22Rv1 (cell line): Measurements from ENCODE around the gene NEURL1B.

ENCODE experiments used
- CTCF ChIP-seq: fragments of 450-650 bp; IDR thresholded peaks from 2 replicates; pipeline ENCODE4 v1.5.1; 2017; ENCODE audit warnings: mild to moderate bottlenecking
- ZFX ChIP-seq: fragments of 450-650 bp; IDR thresholded peaks from 2 replicates; pipeline ENCODE4 v1.6.1; 2017; ENCODE audit warnings: antibody characterized with exemption, borderline replicate concordance

GRCh38 chr5:172739375-172739774 lies 98.3 kb downstream of the NEURL1B start:
- no peak for TF ChIP-seq ZFX
- no peak for TF ChIP-seq CTCF
